OCI-LY7 (cell line): ENCODE measurements around the gene KIAA0930. TPM values are rescaled to one million over a fixed set of nuclear protein-coding genes. Genes with fewer than 3 reads are reported as not detected.
"Not testable (repeated sequence)": the region's sequence is repeated elsewhere in the genome, so short reads cannot be mapped to it uniquely, and the experiment has no call there.

Experiments used
- BruUV-seq: library from RNA; stranded (reverse); fragments of 400-500 nt; replicated peaks from 2 replicates; lab custom pipeline; 2021; lab: Mats Ljungman, UMichigan
- CTCF ChIA-PET: fragments of 300-600 bp; sonication (Branson Sonifier 250); formaldehyde crosslinking; loops from one replicate; lab custom pipeline; 2022; ENCODE audit warnings: antibody characterized with exemption; ENCODE audit not compliant: unreplicated experiment; lab: Charles Lee
- POLR2A ChIA-PET: fragments of 300-600 bp; sonication (Branson Sonifier 250); formaldehyde crosslinking; loops from one replicate; lab custom pipeline; 2022; ENCODE audit warnings: antibody characterized with exemption; lab: Charles Lee
- DNase-seq: peaks from one replicate; pipeline ENCODE4 v3.0.0-alpha.2; 2015; ENCODE audit warnings: low spot score
- H2AFZ ChIP-seq: fragments of 200-600 bp; sonication (generic), shearing (Covaris generic); 2 replicates; pipeline ENCODE4 v1.6.1; 2014; ENCODE audit warnings: mild to moderate bottlenecking, antibody characterized with exemption, low read length, moderate library complexity
- H3K27ac ChIP-seq: fragments of 200-600 bp; sonication (generic); 2 replicates; pipeline ENCODE4 v1.5.1; 2014; ENCODE audit warnings: mixed run types, low read depth, mild to moderate bottlenecking, moderate library complexity, low read length, inconsistent platforms; ENCODE audit not compliant: poor library complexity, severe bottlenecking
- H3K36me3 ChIP-seq: fragments of 200-600 bp; sonication (generic); 2 replicates; pipeline ENCODE4 v1.6.1; 2014; ENCODE audit warnings: mild to moderate bottlenecking, antibody characterized with exemption, low read length, moderate library complexity, mixed read lengths; ENCODE audit not compliant: insufficient read depth
- H3K4me1 ChIP-seq: fragments of 200-600 bp; sonication (generic); 2 replicates; pipeline ENCODE4 v1.5.1; 2014; ENCODE audit warnings: mild to moderate bottlenecking, low read length; ENCODE audit not compliant: insufficient read depth, poor library complexity, severe bottlenecking
- H3K4me2 ChIP-seq: fragments of 200-600 bp; sonication (generic); 2 replicates; pipeline ENCODE4 v1.6.1; 2014; ENCODE audit warnings: mild to moderate bottlenecking, low read length
- H3K4me3 ChIP-seq: fragments of 200-600 bp; sonication (generic); 2 replicates; pipeline ENCODE4 v1.5.1; 2014; ENCODE audit warnings: mild to moderate bottlenecking, low read depth, low read length; ENCODE audit not compliant: poor library complexity, severe bottlenecking
- H3K79me2 ChIP-seq: fragments of 200-600 bp; sonication (generic); 2 replicates; pipeline ENCODE4 v1.6.1; 2016; ENCODE audit warnings: low read depth, mild to moderate bottlenecking, low read length, moderate library complexity, mixed read lengths; ENCODE audit not compliant: insufficient read depth
- H3K9me2 ChIP-seq: fragments of 200-600 bp; sonication (generic); 2 replicates; pipeline ENCODE4 v1.6.1; 2016; ENCODE audit warnings: mild to moderate bottlenecking, low read length, mixed read lengths; ENCODE audit not compliant: insufficient read depth
- H3K9me3 ChIP-seq: fragments of 200-600 bp; sonication (generic); 2 replicates; pipeline ENCODE4 v1.6.1; 2014; ENCODE audit warnings: mild to moderate bottlenecking, mixed run types, low read length, mixed read lengths
- H4K20me1 ChIP-seq: fragments of 200-600 bp; sonication (generic); 2 replicates; pipeline ENCODE4 v1.6.1; 2014; ENCODE audit warnings: mild to moderate bottlenecking, antibody characterized with exemption, low read length, moderate library complexity, mixed read lengths; ENCODE audit not compliant: insufficient read depth
- EZH2phosphoT487 ChIP-seq: fragments of 200-600 bp; sonication (generic); IDR thresholded peaks from 2 replicates; pipeline ENCODE4 v1.6.1; 2018; ENCODE audit warnings: low read depth, borderline replicate concordance, mild to moderate bottlenecking, mixed run types, antibody characterized with exemption, low read length, moderate library complexity, mixed read lengths
- intact Hi-C: fragments of 100-400 bp; cut with micrococcal nuclease; formaldehyde crosslinking; loops from one replicate; pipeline ENCODE4 v1.10.0; 2022; ENCODE audit not compliant: unreplicated experiment
- total RNA-seq, 2 experiments: library from RNA; depleted of rRNA in 1 of 2; stranded (reverse); fragments of >200 nt in 1 of 2; shearing (Covaris generic) in 1 of 2; gene quantifications; 2 replicates each; pipeline ENCODE4 v1.2.3, GENCODE V29; 2014 to 2022
- TF ChIP-seq, protein P1 (sequence below): fragments of 200-600 bp; sonication (generic); conservative IDR thresholded peaks from 2 replicates; pipeline ENCODE4 v1.5.1; 2014; ENCODE audit warnings: mild to moderate bottlenecking, antibody characterized with exemption, low read length, moderate library complexity, mixed read lengths

KIAA0930 gene
- total RNA-seq, 2 experiments from 2014 or later, result 80.7 to 93.9 TPM

DNA sequence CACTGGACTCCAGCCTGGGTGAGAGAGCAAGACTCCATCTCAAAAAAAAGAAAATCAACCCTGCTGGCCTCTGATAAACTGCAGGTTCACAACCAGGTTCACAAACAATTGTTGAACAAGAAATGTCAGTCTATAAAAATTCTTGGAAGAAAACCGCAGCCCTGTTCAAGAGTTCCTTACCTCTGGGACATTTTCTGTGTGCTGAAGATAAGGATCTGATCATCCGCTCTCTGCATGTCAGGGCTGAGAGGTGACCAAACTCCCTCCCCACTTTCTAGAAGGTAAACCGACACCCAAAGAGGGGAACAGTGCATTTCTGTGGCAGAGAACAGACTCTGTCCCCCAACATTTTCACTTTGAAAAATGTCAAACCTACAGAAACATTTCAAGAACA is 39.9 kb upstream of the KIAA0930 start:
- ChIA-PET POLR2A (no interaction called here), CTCF (no interaction called here)

DNA sequence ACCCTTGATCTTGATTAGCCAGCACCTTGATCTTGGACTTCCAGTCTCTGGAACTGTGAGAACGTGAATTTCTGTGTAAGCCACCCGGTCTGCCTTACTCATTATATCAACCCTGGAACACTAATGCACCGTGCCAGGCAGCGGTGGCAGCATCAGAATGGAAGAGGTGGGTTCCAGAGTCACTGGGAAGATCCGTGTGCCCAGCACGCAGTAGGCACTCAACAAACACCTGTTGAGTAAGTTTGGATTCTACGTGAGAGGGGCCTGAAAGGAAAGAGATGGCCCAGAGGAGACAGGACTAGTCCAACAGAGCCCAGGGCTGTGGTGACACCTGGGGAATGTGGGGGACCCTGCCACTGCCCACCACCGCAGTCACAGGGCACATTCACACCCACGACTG is 37.4 kb upstream of the KIAA0930 start:
- no peak overlapping the region for H2AFZ ChIP-seq
- ChIA-PET POLR2A (no interaction called here), CTCF (no interaction called here)
- H3K4me2 ChIP-seq, result no peak overlapping the region
- H3K79me2 ChIP-seq, result no peaks in the 10 kb centered on the region
- H4K20me1 ChIP-seq, result no peaks in the 10 kb centered on the region
- TF ChIP-seq, protein P1, sequence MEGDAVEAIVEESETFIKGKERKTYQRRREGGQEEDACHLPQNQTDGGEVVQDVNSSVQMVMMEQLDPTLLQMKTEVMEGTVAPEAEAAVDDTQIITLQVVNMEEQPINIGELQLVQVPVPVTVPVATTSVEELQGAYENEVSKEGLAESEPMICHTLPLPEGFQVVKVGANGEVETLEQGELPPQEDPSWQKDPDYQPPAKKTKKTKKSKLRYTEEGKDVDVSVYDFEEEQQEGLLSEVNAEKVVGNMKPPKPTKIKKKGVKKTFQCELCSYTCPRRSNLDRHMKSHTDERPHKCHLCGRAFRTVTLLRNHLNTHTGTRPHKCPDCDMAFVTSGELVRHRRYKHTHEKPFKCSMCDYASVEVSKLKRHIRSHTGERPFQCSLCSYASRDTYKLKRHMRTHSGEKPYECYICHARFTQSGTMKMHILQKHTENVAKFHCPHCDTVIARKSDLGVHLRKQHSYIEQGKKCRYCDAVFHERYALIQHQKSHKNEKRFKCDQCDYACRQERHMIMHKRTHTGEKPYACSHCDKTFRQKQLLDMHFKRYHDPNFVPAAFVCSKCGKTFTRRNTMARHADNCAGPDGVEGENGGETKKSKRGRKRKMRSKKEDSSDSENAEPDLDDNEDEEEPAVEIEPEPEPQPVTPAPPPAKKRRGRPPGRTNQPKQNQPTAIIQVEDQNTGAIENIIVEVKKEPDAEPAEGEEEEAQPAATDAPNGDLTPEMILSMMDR, result no peak
- TF ChIP-seq EZH2phosphoT487, result no peak
- BruUV-seq, result no TSS peak
- H3K4me3 ChIP-seq, result no peak overlapping the region
- no peaks in the 10 kb centered on the region for H3K36me3 ChIP-seq
- no peaks in the 10 kb centered on the region for H3K9me2 ChIP-seq
- no peaks in the 10 kb centered on the region for H3K9me3 ChIP-seq
- DNase-seq, result no peak
- H3K27ac ChIP-seq, result no peak overlapping the region
- intact Hi-C loops, result no loop called here
- no peaks in the 10 kb centered on the region for H3K4me1 ChIP-seq

More for the DNA sequence above, 39.9 kb upstream of the KIAA0930 start:
- Histone ChIP-seq H3K9me3 (no peaks in the 10 kb centered on the region), H3K4me2 (no peak overlapping the region), H3K79me2 (no peaks in the 10 kb centered on the region), H3K9me2 (no peaks in the 10 kb centered on the region), H3K27ac (no peak overlapping the region), H4K20me1 (no peaks in the 10 kb centered on the region), H3K4me1 (no peaks in the 10 kb centered on the region), H2AFZ (no peak overlapping the region), H3K4me3 (no peak overlapping the region), H3K36me3 (no peaks in the 10 kb centered on the region)
- intact Hi-C loops, result no loop called here
- no TSS peak for BruUV-seq
- DNase-seq, result no peak
- TF ChIP-seq, protein P1, result no peak
- no peak for TF ChIP-seq EZH2phosphoT487

DNA sequence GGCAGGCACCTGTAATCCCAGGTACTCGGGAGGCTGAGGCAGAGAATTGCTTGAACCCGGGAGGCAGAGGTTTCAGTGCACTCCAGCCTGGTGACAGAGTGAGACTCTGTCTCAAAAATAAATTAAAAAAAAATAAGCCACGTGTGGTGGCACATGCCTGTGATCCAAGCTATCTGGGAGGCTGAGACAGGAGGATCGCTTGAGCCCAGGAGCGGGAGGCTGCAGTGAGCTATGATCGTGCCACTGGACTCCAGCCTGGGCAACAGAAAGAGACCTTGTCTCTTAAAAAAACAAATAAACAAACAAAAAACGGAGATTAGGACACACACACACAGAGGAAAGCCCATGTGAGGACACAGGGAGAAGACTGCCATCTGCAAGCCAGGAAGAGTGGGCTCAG is 37.0 kb upstream of the KIAA0930 start:
- intact Hi-C loops, H2AFZ ChIP-seq, CTCF ChIA-PET, H3K4me3 ChIP-seq, H3K4me2 ChIP-seq, DNase-seq, BruUV-seq, H3K36me3 ChIP-seq, H3K4me1 ChIP-seq, POLR2A ChIA-PET, H3K79me2 ChIP-seq, H3K9me2 ChIP-seq, H3K9me3 ChIP-seq, H3K27ac ChIP-seq, H4K20me1 ChIP-seq: not testable (repeated sequence)
